GM12891 (cell line): ENCODE data around the gene P4HB.

Source experiments
- PAX5 ChIP-seq: IDR thresholded peaks from 2 replicates; pipeline ENCODE4 v1.6.1; 2011; ENCODE audit warnings: low read length, moderate library complexity, mild to moderate bottlenecking; ENCODE audit not compliant: insufficient read depth, severe bottlenecking
- POLR2A ChIP-seq: IDR thresholded peaks from 2 replicates; pipeline ENCODE4 v1.6.1; 2011; ENCODE audit warnings: low read depth, low read length, control low read depth
- POLR2AphosphoS5 ChIP-seq: IDR thresholded peaks from 2 replicates; pipeline ENCODE4 v1.6.1; 2011; ENCODE audit warnings: low read depth, low read length, control low read depth
- SPI1 ChIP-seq: IDR thresholded peaks from 2 replicates; pipeline ENCODE4 v1.6.1; 2011; ENCODE audit warnings: low read depth, low read length, control low read depth
- TAF1 ChIP-seq: IDR thresholded peaks from 2 replicates; pipeline ENCODE4 v1.6.1; 2011; ENCODE audit warnings: low read depth, low read length, control low read depth

DNA sequence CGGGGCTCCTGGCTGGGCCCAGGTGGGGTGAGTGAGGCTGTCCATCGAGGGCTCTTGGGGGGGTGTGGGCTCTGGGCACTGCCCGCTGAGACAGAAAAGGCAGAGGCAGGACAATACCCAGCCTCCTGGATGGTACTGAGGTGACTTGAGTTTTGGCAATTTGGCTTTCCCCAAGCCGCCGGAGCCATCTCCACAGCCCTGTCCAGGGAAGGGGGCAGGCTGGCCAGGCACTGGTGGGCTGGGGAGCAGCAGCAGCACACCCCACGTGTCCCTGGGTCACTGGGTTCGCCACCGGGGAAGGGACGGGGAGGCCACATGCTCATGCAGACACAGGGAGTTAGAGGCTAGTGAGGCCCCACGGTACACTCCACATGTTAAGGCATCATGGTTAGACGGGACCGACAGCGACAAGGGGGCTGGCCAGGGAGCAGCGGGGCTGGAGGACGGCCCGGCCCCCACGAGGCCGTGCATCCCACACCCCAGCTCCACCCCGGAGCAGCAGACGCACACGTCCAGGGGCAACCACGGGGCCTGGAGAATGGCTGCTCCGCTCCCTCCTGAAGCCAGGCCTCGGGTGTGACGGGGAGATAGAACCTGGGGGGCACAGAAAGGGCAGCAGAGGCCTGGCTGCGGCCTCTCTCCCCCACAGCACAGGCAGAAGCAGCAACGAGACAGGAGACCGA is 7.8 kb upstream of the P4HB start:
- TF ChIP-seq POLR2A = no peak; the same call in none of the 2 replicates
- no peak for TF ChIP-seq TAF1
- TF ChIP-seq POLR2AphosphoS5 = peak; percentile 44; the same call in 1 of the 2 replicates
- TF ChIP-seq SPI1 = no peak
- no peak for TF ChIP-seq PAX5
